GM12892 (cell line): ENCODE results near the gene GRAMD4.

Experiments used
- POLR2A ChIP-seq: IDR thresholded peaks from 2 replicates; pipeline ENCODE4 v1.6.1; 2011; ENCODE audit warnings: low read depth, low read length, control low read depth
- POLR2AphosphoS5 ChIP-seq: IDR thresholded peaks from 2 replicates; pipeline ENCODE4 v1.6.1; 2011; ENCODE audit warnings: low read depth, low read length, control low read depth

DNA sequence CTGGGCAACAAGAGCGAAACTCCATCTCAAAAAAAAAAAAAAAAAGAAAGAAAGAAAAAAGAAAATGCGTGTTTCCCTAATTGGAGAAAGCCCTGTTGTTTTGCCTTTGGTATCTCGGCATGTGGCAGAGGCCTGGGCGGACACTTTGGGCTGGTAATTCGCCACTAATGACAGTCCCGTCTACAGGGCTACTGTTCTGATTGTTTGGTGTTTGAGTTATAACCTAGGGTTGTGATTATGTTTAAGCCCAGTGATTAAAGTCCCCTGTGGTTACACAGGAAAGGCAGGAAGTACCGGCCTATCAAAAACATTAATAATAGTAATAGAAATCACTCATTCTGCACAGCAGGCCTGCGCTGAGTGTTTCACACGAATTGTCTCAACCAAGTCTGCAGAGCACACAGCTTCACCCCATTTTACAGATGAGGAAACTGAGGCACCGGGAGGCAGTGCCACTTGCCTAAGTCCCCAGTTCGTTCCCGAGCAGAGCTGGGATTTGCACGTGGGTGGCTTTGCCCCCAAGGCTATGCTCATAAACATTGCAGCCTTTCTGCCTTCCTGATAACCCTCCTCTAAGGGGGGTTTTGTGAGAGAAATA is 39.1 kb upstream of the GRAMD4 start:
- TF ChIP-seq POLR2AphosphoS5 (no peak), POLR2A (no peak)
